ENCODE measurements around the gene LAMC1.

GRCh38 chr1:183065168-183065706 is 42.0 kb downstream of the LAMC1 start:
- no peak for TF ChIP-seq POLR2A (IDR thresholded peaks at IDR 0.05)
- no peak for TF ChIP-seq CTCF (IDR thresholded peaks at IDR 0.05)

Measured in body of pancreas (tissue), 4 donors.